Activated CD4-positive, alpha-beta T cell treated with anti-CD3 and anti-CD28 coated beads for 36 hours (primary cell): ENCODE results near the gene RIPK1. TPM values are rescaled to one million over a fixed set of nuclear protein-coding genes. Genes with fewer than 3 reads are reported as not detected.

Experiments
- ATAC-seq: fragments of 200-7000 bp; cut with Tn5 transposase; one replicate; pipeline ENCODE4 v1.10.0; 2021; ENCODE audit warnings: mild to moderate bottlenecking, moderate library complexity
- CTCF ChIA-PET: fragments of 350-600 bp; sonication (Branson Sonifier 250); formaldehyde crosslinking; loops from one replicate; lab custom pipeline; 2021; ENCODE audit warnings: antibody characterized with exemption; lab: Charles Lee
- POLR2A ChIA-PET: fragments of 350-600 bp; sonication (Branson Sonifier 250); formaldehyde crosslinking; loops from one replicate; lab custom pipeline; 2021; ENCODE audit warnings: antibody characterized with exemption, inconsistent platforms; lab: Charles Lee
- DNase-seq: peaks from one replicate; pipeline ENCODE4 v3.0.0-alpha.2; 2020
- H3K27ac Mint-ChIP-seq: one replicate; pipeline ENCODE4 v1.8.0; 2021; ENCODE audit warnings: mixed read lengths
- H3K27me3 Mint-ChIP-seq: one replicate; pipeline ENCODE4 v1.8.0; 2021; ENCODE audit warnings: mixed read lengths
- H3K36me3 Mint-ChIP-seq: one replicate; pipeline ENCODE4 v1.8.0; 2021; ENCODE audit warnings: low read depth, mixed read lengths
- H3K4me1 Mint-ChIP-seq: one replicate; pipeline ENCODE4 v1.8.0; 2021; ENCODE audit warnings: mixed read lengths
- H3K4me3 Mint-ChIP-seq: one replicate; pipeline ENCODE4 v1.8.0; 2021; ENCODE audit warnings: mild to moderate bottlenecking, moderate library complexity, mixed read lengths
- H3K9me3 Mint-ChIP-seq: one replicate; pipeline ENCODE4 v1.8.0; 2021; ENCODE audit warnings: low read depth, mixed read lengths
- intact Hi-C, 2 experiments: fragments of 100-400 bp; cut with DNase I in 1 of 2; cut with micrococcal nuclease in 1 of 2; formaldehyde crosslinking; loops; one replicate each; pipeline versions ENCODE4 v1.14.2 to v1.15.1; 2022 to 2024; cut with DNase I, micrococcal nuclease
- total RNA-seq, 2 experiments: library from RNA; stranded (reverse); gene quantifications; one replicate each; pipeline ENCODE4 v1.2.3, GENCODE V29; 2021

Gene RIPK1
- total RNA-seq, 2 experiments from 2014 or later, result 17.4 to 19.3 TPM

- Mint-ChIP-seq H3K27ac (no peak overlapping the region), H3K9me3 (no peaks in the 10 kb centered on the region), H3K4me1 (no peaks in the 10 kb centered on the region), H3K4me3 (no peak overlapping the region), H3K27me3 (no peaks in the 10 kb centered on the region), H3K36me3 (peaks cover 70% of the 10 kb centered on the region)
- CTCF ChIA-PET, result no interaction called here
- ATAC-seq (no peak), DNase-seq (no peak)
- intact Hi-C loops, result no loop called here
- POLR2A ChIA-PET, result no interaction called here
Measured at GRCh38 chr6:3085074-3085473, 16.8 kb downstream of the RIPK1 start.

GRCh38 chr6:3086282-3086946, 18.1 kb downstream of the RIPK1 start:
- Mint-ChIP-seq H3K4me1 (no peaks in the 10 kb centered on the region), H3K27me3 (no peaks in the 10 kb centered on the region), H3K4me3 (no peak overlapping the region), H3K9me3 (peaks cover 2% of the 10 kb centered on the region), H3K36me3 (peaks cover 67% of the 10 kb centered on the region), H3K27ac (no peak overlapping the region)
- intact Hi-C loops, result no loop called here
- CTCF ChIA-PET, result interaction anchor here (0.6 to 1.6 kb wide), 6 partner anchors 11 to 851 kb away, joined by 3 to 8 read pairs (median 3); no protein-coding TSS in a partner anchor
- no peak for DNase-seq
- POLR2A ChIA-PET, result no interaction called here
- no peak for ATAC-seq

- peaks cover 52% of the 10 kb centered on the region for H3K36me3 Mint-ChIP-seq
- no peaks in the 10 kb centered on the region for H3K4me1 Mint-ChIP-seq
- peak overlapping the region; percentile 25 for H3K27ac Mint-ChIP-seq
- peaks cover 2% of the 10 kb centered on the region for H3K9me3 Mint-ChIP-seq
- H3K27me3 Mint-ChIP-seq, result no peaks in the 10 kb centered on the region
- POLR2A ChIA-PET, result no interaction called here
- CTCF ChIA-PET, result interaction anchor here (1.3 to 1.5 kb wide), 2 partner anchors 10 to 25 kb away, joined by 3 read pairs; no protein-coding TSS in a partner anchor
- intact Hi-C loops, result no loop called here
- no peak overlapping the region for H3K4me3 Mint-ChIP-seq
- ATAC-seq (no peak), DNase-seq (no peak)
Measured at GRCh38 chr6:3088446-3088845, 20.2 kb downstream of the RIPK1 start.

- Mint-ChIP-seq H3K36me3 (peaks cover 48% of the 10 kb centered on the region), H3K4me1 (no peaks in the 10 kb centered on the region), H3K27ac (no peak overlapping the region), H3K27me3 (no peaks in the 10 kb centered on the region), H3K9me3 (peaks cover 2% of the 10 kb centered on the region), H3K4me3 (no peak overlapping the region)
- CTCF ChIA-PET, result interaction anchor here (0.7 to 1.6 kb wide), 4 partner anchors 10 to 25 kb away, joined by 3 to 4 read pairs (median 3); no protein-coding TSS in a partner anchor
- intact Hi-C loops, result no loop called here
- ATAC-seq (no peak), DNase-seq (no peak)
- POLR2A ChIA-PET, result no interaction called here
Measured at GRCh38 chr6:3088968-3089367, 20.7 kb downstream of the RIPK1 start.

GRCh38 chr6:3090013-3090412, 21.7 kb downstream of the RIPK1 start:
- intact Hi-C loops, result no loop called here
- ChIA-PET CTCF (interaction anchor here (1.6 kb wide), 1 partner anchor 19 kb away, joined by 4 read pairs; no protein-coding TSS in a partner anchor), POLR2A (no interaction called here)
- Mint-ChIP-seq H3K27ac (no peak overlapping the region), H3K27me3 (no peaks in the 10 kb centered on the region), H3K4me3 (no peak overlapping the region), H3K9me3 (peaks cover 2% of the 10 kb centered on the region), H3K36me3 (peaks cover 40% of the 10 kb centered on the region), H3K4me1 (no peaks in the 10 kb centered on the region)
- no peak for DNase-seq
- ATAC-seq, result no peak

GRCh38 chr6:3094815-3095214, 26.5 kb downstream of the RIPK1 start:
- no peak overlapping the region for H3K4me3 Mint-ChIP-seq
- POLR2A ChIA-PET, result no interaction called here
- H3K9me3 Mint-ChIP-seq, result peaks cover 2% of the 10 kb centered on the region
- DNase-seq (no peak), ATAC-seq (no peak)
- H3K27me3 Mint-ChIP-seq, result no peaks in the 10 kb centered on the region
- no peak overlapping the region for H3K27ac Mint-ChIP-seq
- intact Hi-C loops, result no loop called here
- CTCF ChIA-PET, result interaction anchor here (0.6 to 1.2 kb wide), 2 partner anchors 14 to 117 kb away, joined by 3 read pairs; no protein-coding TSS in a partner anchor
- no peaks in the 10 kb centered on the region for H3K4me1 Mint-ChIP-seq
- peaks cover 22% of the 10 kb centered on the region for H3K36me3 Mint-ChIP-seq

GRCh38 chr6:3102875-3103274, 34.6 kb downstream of the RIPK1 start:
- DNase-seq (no peak), ATAC-seq (peak; percentile 91)
- H3K36me3 Mint-ChIP-seq, result peaks cover 43% of the 10 kb centered on the region
- no peak overlapping the region for H3K27ac Mint-ChIP-seq
- CTCF ChIA-PET, result no interaction called here
- intact Hi-C loops, result no loop called here
- POLR2A ChIA-PET, result no interaction called here
- no peaks in the 10 kb centered on the region for H3K27me3 Mint-ChIP-seq
- no peaks in the 10 kb centered on the region for H3K9me3 Mint-ChIP-seq
- H3K4me3 Mint-ChIP-seq, result no peak overlapping the region
- peaks cover 9% of the 10 kb centered on the region for H3K4me1 Mint-ChIP-seq

GRCh38 chr6:3108746-3109414, 40.6 kb downstream of the RIPK1 start:
- Mint-ChIP-seq H3K27ac (peak overlapping the region; percentile 45), H3K4me1 (no peaks in the 10 kb centered on the region), H3K27me3 (no peaks in the 10 kb centered on the region), H3K4me3 (no peak overlapping the region), H3K9me3 (no peaks in the 10 kb centered on the region), H3K36me3 (peaks cover 46% of the 10 kb centered on the region)
- ChIA-PET CTCF (interaction anchor here (0.8 to 1.9 kb wide), 3 partner anchors 11 to 22 kb away, joined by 3 to 5 read pairs (median 3); no protein-coding TSS in a partner anchor), POLR2A (no interaction called here)
- ATAC-seq (no peak), DNase-seq (no peak)
- intact Hi-C loops, result no loop called here

GRCh38 chr6:3109761-3110160, 41.5 kb downstream of the RIPK1 start:
- H3K4me3 Mint-ChIP-seq, result no peak overlapping the region
- ATAC-seq (no peak), DNase-seq (no peak)
- H3K36me3 Mint-ChIP-seq, result peaks cover 39% of the 10 kb centered on the region
- intact Hi-C loops, result no loop called here
- CTCF ChIA-PET, result interaction anchor here (0.8 to 0.9 kb wide), 2 partner anchors 14 to 23 kb away, joined by 3 read pairs; no protein-coding TSS in a partner anchor
- H3K27me3 Mint-ChIP-seq, result no peaks in the 10 kb centered on the region
- H3K4me1 Mint-ChIP-seq, result no peaks in the 10 kb centered on the region
- POLR2A ChIA-PET, result no interaction called here
- H3K27ac Mint-ChIP-seq, result no peak overlapping the region
- no peaks in the 10 kb centered on the region for H3K9me3 Mint-ChIP-seq

- POLR2A ChIA-PET, result no interaction called here
- Mint-ChIP-seq H3K36me3 (peaks cover 15% of the 10 kb centered on the region), H3K4me3 (no peak overlapping the region), H3K27ac (no peak overlapping the region), H3K9me3 (no peaks in the 10 kb centered on the region), H3K4me1 (peaks cover 14% of the 10 kb centered on the region), H3K27me3 (no peaks in the 10 kb centered on the region)
- ATAC-seq (no peak), DNase-seq (no peak)
- CTCF ChIA-PET, result no interaction called here
- intact Hi-C loops, result no loop called here
Measured at GRCh38 chr6:3114377-3114776, 46.1 kb downstream of the RIPK1 start.

- Mint-ChIP-seq H3K4me3 (peak overlapping the region; percentile 76), H3K36me3 (peaks cover 5% of the 10 kb centered on the region), H3K27ac (peak overlapping the region; percentile 60), H3K9me3 (no peaks in the 10 kb centered on the region), H3K27me3 (no peaks in the 10 kb centered on the region), H3K4me1 (peaks cover 19% of the 10 kb centered on the region)
- CTCF ChIA-PET, result interaction anchor here (0.6 to 0.7 kb wide), 2 partner anchors 10 to 133 kb away, joined by 3 read pairs; no protein-coding TSS in a partner anchor
- DNase-seq, result no peak
- intact Hi-C loops, result loop anchor here (1.0 to 5.0 kb wide), 17 partner anchors 8 to 1017 kb away; partner anchors contain the start of genes NQO2 (in 2 of the 2), PSMG4 (in 2 of the 2), RIPK1 (in 2 of the 2) and ECI2 (in 1 of the 2)
- POLR2A ChIA-PET, result interaction anchor here (0.5 to 0.9 kb wide), 2 partner anchors 59 to 92 kb away, joined by 4 to 7 read pairs; no protein-coding TSS in a partner anchor
- no peak for ATAC-seq
Measured at GRCh38 chr6:3117912-3118352, 49.6 kb downstream of the RIPK1 start.
